BJ (cell line): ENCODE data around the gene HLA-DMB. TPM values are rescaled to one million over a fixed set of nuclear protein-coding genes. Genes with fewer than 3 reads are reported as not detected.

ENCODE experiments used
- CTCF ChIA-PET: fragments of 350-600 bp; formaldehyde crosslinking; extraction: SDS; loops from one replicate; lab custom pipeline; 2021; ENCODE audit warnings: antibody characterized with exemption, inconsistent platforms; lab: Yijun Ruan, JAX
- POLR2A ChIA-PET: fragments of 300-600 bp; sonication (Branson Sonifier 250); formaldehyde crosslinking; extraction: SDS; loops from one replicate; lab custom pipeline; 2021; ENCODE audit warnings: antibody characterized with exemption; lab: Charles Lee
- DNase-seq: peaks from one replicate; pipeline ENCODE4 v3.0.0-alpha.2; 2011; ENCODE audit warnings: low read depth
- H3K27me3 ChIP-seq: 2 replicates; pipeline ENCODE4 v1.6.0; 2011; ENCODE audit warnings: low read length; ENCODE audit not compliant: control insufficient read depth, insufficient read depth
- H3K36me3 ChIP-seq: 2 replicates; pipeline ENCODE4 v1.5.1; 2011; ENCODE audit warnings: low read length; ENCODE audit not compliant: control insufficient read depth, insufficient read depth
- H3K4me3 ChIP-seq: 2 replicates; pipeline ENCODE4 v1.5.1; 2011; ENCODE audit warnings: low read depth, mild to moderate bottlenecking, control low read depth, low read length
- polyA plus RNA-seq: library from polyadenylated mRNA; depleted of rRNA; stranded (reverse); fragments of >200 nt; gene quantifications from 2 replicates; pipeline ENCODE4 v1.2.3, GENCODE V29; 2011
- TF ChIP-seq, protein P1 (sequence below): IDR thresholded peaks from 2 replicates; pipeline ENCODE4 v1.5.1; 2011; ENCODE audit warnings: low read depth, mild to moderate bottlenecking, control low read depth, inconsistent platforms, low read length, moderate library complexity; ENCODE audit not compliant: insufficient read depth

The HLA-DMB gene
- polyA plus RNA-seq, 1 experiment = not detected

GRCh38 chr6:32954986-32955802, 14.4 kb upstream of the HLA-DMB start:
- no peak for DNase-seq
- no peak overlapping the region for H3K4me3 ChIP-seq
- POLR2A ChIA-PET = interaction anchor here (0.7 kb wide), 1 partner anchor 13 kb away, joined by 6 read pairs; the partner anchor contains the start of gene BRD2
- no peaks in the 10 kb centered on the region for H3K27me3 ChIP-seq
- TF ChIP-seq, protein P1, sequence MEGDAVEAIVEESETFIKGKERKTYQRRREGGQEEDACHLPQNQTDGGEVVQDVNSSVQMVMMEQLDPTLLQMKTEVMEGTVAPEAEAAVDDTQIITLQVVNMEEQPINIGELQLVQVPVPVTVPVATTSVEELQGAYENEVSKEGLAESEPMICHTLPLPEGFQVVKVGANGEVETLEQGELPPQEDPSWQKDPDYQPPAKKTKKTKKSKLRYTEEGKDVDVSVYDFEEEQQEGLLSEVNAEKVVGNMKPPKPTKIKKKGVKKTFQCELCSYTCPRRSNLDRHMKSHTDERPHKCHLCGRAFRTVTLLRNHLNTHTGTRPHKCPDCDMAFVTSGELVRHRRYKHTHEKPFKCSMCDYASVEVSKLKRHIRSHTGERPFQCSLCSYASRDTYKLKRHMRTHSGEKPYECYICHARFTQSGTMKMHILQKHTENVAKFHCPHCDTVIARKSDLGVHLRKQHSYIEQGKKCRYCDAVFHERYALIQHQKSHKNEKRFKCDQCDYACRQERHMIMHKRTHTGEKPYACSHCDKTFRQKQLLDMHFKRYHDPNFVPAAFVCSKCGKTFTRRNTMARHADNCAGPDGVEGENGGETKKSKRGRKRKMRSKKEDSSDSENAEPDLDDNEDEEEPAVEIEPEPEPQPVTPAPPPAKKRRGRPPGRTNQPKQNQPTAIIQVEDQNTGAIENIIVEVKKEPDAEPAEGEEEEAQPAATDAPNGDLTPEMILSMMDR = peak; percentile 35
- H3K36me3 ChIP-seq = no peaks in the 10 kb centered on the region
- CTCF ChIA-PET = interaction anchor here (0.6 to 6.7 kb wide), 13 partner anchors 8 to 117 kb away, joined by 3 to 66 read pairs (median 27); partner anchors contain the start of genes BRD2, HLA-DMB and TAP2

DNA sequence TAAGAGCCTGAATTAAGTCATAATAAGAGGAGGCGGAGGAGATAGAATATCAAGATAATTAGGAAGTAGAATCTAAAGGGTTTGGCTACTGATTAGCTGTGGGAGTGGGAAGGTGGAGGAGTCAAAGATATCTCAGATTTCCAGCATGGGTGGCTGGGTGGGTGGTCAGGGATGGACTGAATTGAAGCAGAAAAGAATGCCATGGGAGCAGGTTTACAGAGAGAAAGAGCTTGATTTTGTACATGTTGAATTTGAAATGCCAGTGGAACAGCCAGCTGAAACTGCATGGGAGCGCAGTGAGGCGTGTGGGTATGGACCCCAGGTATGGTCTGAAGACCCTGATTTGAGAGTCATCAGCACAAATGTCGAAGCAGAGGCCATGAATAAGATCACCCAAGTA, 13.4 kb upstream of the HLA-DMB start:
- Histone ChIP-seq H3K36me3 (no peaks in the 10 kb centered on the region), H3K27me3 (no peaks in the 10 kb centered on the region), H3K4me3 (no peak overlapping the region)
- TF ChIP-seq, protein P1 = no peak
- no peak for DNase-seq
- CTCF ChIA-PET = interaction anchor here (0.7 to 6.7 kb wide), 18 partner anchors 9 to 116 kb away, joined by 3 to 66 read pairs (median 11); partner anchors contain the start of genes BRD2, HLA-DMB and TAP2
- POLR2A ChIA-PET = interaction anchor here (2.3 kb wide), 1 partner anchor 18 kb away, joined by 16 read pairs; no protein-coding TSS in a partner anchor

DNA sequence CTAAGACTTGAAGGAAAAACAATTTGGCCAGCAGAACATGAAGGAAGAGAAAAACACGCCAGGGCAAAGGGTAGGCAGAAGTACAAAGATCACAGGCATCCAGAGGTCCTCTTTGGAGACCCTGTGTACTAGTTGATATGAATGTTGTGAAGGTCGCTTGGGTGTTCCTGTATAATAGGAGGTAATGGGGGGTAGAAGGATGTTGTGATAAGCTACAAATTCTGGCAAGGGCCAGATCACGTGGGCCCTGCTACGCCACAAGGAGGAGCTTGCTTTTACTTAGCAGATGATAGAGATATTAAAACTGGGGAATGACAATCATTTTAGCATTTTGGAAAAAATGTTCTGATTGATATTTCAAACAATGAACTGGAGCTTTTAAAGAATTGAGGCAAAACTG, 12.9 kb upstream of the HLA-DMB start:
- ChIA-PET POLR2A (interaction anchor here (2.3 kb wide), 1 partner anchor 19 kb away, joined by 16 read pairs; no protein-coding TSS in a partner anchor), CTCF (interaction anchor here (0.7 to 6.7 kb wide), 23 partner anchors 10 to 540 kb away, joined by 3 to 66 read pairs (median 8); partner anchors contain the start of genes BRD2, HLA-DMB, PSMB9 and TAP2)
- Histone ChIP-seq H3K27me3 (no peaks in the 10 kb centered on the region), H3K4me3 (no peak overlapping the region), H3K36me3 (no peaks in the 10 kb centered on the region)
- TF ChIP-seq, protein P1 = no peak
- no peak for DNase-seq

DNA sequence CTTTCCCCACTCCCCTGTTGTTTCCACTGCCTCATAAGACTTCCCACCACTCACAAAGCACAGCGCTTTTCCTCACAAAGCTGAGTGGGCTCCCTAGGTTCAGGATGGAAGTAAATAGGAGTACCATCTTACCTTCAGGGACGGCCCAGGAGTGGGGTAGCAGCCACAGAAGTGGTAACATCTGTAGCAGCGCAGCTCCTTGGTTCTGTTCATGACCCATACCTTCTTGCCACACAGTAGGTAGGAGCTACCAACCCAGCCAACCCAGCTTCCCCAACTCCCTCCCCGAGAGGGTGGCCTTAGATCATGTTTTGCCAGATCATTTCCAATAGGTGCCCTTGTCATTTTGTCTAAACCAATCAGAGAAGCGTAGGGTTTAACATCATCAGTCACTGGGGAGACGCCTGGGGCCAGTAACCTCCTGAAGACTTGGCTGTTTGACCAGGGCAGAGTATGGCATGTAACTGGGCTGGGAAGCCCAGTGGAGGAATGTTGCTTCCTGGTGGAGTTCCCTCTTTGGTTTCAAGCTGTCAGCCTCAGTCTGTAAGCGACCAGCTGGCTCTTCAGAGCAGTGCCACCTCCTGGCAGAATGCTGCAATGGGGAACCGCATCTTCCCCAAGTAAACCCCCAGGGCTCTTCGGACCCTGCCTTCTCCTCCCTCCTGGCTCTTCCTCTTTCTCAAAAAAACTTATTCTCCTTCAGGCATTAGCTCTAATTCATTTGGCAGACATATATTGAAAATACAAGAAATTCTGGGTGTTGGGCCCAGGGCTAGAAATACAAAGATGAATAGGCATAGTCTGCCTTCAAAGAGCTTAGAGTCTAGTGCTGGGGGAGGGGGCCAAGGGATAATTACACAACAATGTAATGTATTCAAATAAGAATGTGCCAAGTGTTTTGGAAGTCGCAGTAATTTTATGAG, 12.2 kb upstream of the HLA-DMB start, which contains the start of gene HLA-DMA:
Gene HLA-DMA (minus strand): TSS at position 281 of the 923 bp plus-strand sequence. CDS start 61 bp downstream, at position 220.
- no peak within 1 kb of the TSS for H3K4me3 ChIP-seq
- no peaks in the 10 kb centered on the region for H3K36me3 ChIP-seq
- TF ChIP-seq, protein P1 = peak; percentile 88
- no peaks in the 10 kb centered on the region for H3K27me3 ChIP-seq
- ChIA-PET CTCF (interaction anchor here (0.6 to 6.7 kb wide), 27 partner anchors 11 to 774 kb away, joined by 3 to 66 read pairs (median 6); partner anchors contain the start of genes BRD2, HLA-DMB, PSMB9 and TAP2), POLR2A (interaction anchor here (2.3 kb wide), 1 partner anchor 19 kb away, joined by 16 read pairs; no protein-coding TSS in a partner anchor)
- peak; percentile 95 for DNase-seq
